Nucleus accumbens (tissue), 56 donors: Measurements from ENCODE around the gene RORB.
A peak's percentile ranks its signal among the peaks of the same experiment; 100 is the strongest.

ENCODE experiments used
- DNase-seq, 56 donors: peaks; one replicate each; lab custom pipeline; 2025; lab: John Stamatoyannopoulos, UW

RORB gene

DNA sequence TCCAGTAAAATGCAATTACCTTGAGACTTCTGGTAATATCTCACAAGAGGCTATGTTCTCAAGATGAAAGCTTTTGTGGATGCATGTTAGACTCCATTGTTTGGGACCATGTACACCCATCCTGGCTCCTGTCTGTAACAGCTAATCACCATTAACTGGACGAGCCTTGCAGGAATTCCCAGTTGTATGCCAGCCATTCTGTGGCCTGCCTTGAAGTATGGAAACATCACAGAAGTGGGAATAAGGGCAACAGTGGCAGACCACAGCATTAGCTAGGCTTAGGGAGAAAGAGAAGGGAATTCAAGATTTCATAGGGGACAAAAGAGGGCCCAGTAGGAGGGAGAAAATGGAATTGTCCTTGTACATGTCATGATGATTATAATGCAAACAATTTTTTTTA is 79.0 kb downstream of the RORB start:
- DNase-seq: no peak

GRCh38 chr9:74577956-74578355 is 80.8 kb downstream of the RORB start:
- DNase-seq: no peak

- DNase-seq: no peak
Measured at GRCh38 chr9:74589576-74589975, 92.4 kb downstream of the RORB start.

DNA sequence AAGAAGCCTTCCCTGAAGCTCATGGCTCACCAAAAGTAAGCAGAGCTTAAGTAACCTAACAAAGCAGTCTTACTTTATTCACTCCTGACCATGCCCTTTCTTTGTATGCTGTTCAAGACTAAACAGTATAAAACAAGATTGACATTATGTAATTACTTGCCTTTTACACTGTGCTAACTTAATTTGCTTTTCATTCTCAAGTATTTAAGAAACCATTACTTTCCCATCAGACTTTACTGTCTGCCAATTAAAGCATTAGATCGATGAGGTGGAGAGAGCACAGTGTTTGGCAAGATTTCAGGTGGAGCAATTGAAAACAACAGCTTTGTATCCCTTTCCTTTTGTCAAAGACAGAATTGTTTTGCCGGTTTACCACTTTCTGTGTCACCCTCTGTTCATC is 98.2 kb downstream of the RORB start:
- DNase-seq: no peak

DNA sequence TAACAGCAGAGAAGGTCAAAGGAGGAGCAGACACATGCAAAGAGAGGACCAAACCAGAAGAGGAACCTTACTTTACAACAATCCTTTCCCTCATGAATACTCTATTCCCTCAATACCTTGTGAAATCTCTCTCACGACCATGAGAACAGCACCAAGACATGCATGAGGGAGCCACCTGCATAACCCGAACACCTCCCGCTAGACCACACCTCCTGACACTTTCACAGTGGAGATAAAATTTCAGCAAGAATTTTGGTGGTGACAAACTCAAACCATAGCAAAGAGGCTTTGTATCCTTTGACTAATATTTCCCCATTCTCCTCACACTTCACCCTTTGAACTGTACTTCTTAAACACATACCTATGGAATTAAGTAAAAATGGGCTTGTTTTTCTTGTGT is 101.7 kb downstream of the RORB start:
- no peak for DNase-seq

- DNase-seq: no peak
Measured at GRCh38 chr9:74609671-74610405, 112.7 kb downstream of the RORB start.

- no peak for DNase-seq
Measured at GRCh38 chr9:74610523-74611061, 113.5 kb downstream of the RORB start.

DNA sequence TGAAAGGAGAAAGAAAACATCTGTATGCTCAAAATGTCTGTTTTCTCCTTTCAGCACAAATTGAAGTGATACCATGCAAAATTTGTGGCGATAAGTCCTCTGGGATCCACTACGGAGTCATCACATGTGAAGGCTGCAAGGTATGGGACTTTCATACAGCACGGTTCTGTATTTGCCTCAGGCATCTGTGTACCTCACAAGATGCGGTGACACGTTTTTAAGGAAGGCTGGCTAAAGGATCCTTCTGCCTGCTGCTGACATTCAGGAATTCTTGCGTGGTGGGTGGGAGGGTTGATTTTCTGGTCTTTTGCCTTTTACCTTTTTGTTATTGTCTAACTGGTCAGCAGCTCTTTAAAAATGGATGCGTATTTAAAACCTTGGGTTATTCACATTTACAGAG is 133.1 kb downstream of the RORB start:
- DNase-seq: no peak

DNA sequence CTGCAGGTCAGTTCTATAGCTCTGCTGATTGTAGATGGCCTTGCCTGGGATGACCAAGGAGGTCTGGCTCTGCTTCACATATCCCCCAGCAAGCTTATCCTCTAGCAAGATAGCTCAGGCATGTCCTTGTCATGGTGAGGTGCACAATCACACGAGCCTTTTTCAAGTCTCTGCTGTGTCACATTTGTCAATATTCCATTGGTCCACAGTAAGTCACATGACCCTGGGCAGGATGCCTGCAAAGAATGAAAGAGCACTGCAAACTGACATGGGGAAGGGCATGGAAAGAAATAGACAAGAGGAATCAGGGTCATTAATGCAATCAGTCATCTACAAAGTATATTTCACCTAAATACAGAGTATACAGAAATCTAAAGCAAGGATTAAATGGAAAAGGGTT is 142.0 kb downstream of the RORB start:
- peak in 1 of 56 donors; percentile 4 for DNase-seq

- no peak for DNase-seq
Measured at GRCh38 chr9:74642376-74642775, 145.2 kb downstream of the RORB start.

DNA sequence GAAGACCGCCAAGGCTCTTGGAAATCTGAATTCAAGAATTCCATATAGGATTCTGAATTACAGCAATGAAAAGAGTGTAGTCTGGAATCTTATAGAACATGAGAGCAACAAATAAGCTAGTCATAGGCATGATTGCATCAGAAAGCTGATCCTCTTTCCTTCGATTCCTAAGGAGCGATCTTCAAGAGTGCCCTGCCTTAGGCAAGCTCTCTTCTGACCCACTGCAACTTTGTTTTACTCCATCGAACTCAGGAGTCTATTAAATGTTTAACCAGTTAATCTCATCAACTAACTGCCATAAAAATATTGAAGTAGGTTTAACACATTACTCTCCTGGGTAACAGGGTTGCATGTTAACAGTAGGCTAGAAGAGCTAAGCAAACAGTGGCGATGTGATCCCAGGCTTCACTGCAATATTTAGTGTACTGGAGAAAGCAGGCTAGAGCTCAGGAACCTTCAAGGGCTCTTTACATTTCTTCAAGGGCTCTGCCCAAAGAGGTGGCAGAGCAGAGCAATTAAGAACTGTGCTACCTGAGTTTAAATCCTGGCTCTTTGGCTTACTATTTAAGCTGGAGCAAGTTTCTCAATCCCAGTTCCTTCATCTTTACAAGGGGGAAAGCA is 146.3 kb downstream of the RORB start:
- DNase-seq: no peak

DNA sequence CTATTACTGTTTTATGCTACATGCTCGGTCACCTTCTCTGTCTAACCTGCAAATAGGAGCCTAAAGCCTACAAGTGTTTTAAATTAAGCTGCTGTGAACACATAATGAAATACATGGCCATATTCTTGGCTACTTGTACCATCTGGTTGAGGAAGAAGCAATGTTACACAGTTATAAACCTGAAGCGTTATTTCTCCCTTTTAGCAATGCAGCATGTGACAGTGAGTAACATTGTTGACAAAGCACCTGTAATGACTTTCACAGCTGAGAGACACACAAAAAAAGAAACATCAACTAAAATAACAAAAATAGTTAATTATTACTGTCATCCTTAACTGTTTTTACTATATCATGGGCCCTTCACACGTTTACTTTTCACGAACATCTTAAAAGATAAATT is 146.9 kb downstream of the RORB start:
- no peak for DNase-seq

DNA sequence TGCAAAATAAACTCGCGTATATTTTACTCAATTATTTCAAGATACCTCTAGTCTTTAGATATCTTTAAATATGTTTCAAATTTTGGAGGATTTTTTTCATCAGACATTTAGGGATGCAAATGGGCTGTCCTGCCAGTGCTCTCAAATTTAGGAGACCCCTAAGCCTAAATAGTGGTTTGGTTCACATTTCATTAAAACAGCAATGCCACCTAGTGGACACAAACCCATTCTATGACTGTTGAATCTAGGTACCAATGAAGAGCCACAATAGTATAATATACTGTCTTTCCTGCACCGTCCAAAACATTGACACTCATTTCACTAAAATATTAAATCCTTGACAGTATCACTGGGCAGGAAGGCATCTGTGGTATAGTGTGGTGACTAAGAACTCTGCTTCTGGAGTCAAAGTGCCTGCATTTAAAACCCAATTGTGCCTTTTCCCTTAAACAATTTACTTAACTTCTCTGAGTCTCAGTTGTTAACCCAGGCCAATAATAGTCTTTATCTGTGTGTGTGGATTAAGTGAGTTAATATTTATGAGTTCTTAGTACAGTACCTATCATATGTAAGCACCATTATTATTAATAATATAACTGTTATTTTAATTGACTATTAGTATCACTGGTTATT is 148.0 kb downstream of the RORB start:
- DNase-seq: peak in 1 of 56 donors; percentile 2

- no peak for DNase-seq
Measured at GRCh38 chr9:74653410-74654080, 156.4 kb downstream of the RORB start.

GRCh38 chr9:74662674-74663073 is 165.5 kb downstream of the RORB start:
- DNase-seq: no peak

GRCh38 chr9:74663439-74663838 is 166.3 kb downstream of the RORB start:
- DNase-seq: no peak

DNA sequence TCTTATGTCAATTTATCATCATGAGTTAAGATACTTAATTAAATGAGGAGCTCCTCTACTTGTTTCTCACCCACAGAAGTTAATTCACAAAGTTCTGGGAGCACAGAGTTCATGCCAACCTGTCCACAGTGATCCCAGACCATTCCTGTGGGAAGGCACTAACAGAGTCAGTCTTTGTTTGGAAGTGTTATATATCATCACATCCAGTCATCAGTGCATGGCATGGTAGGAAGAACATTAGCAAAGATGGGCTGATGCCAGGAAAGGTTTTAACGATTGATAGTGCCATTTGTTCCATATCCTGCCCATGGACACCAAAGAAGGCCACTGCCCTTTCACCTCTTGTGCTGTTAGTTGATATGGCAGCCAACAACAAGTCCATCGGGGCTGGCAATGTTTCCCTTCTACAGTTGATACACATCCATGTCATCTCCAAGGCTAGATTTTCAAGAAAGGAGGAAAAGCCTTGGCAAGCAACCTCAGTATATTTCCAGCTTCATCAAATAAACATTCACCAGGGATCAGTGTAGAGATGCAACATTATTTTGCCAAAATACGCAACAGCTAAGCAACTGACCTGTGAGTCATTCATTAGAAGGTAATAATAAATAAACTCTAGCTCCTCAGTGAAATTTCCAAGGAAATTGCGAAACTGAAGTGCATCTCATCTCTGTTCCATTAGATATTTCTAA is 169.6 kb downstream of the RORB start:
- DNase-seq: no peak

DNA sequence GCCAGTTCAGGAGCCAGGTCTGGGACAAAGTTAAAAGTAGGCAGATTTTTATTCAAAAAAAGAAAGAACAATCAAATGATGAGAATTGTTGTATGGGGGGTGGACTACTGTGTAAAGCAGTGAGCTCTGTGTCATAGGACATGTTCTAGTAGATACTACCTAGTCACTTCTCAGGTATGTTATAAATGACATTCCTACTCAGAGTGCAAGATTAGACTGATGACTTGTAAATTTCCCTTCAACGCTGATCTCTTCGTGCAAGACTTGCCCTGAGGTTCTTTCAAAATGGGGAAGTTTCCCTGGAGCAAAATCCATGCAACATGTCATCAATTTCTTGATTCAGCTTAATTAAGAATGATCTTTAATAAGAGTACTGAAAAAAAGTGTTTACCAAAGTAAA is 175.1 kb downstream of the RORB start:
- no peak for DNase-seq

DNA sequence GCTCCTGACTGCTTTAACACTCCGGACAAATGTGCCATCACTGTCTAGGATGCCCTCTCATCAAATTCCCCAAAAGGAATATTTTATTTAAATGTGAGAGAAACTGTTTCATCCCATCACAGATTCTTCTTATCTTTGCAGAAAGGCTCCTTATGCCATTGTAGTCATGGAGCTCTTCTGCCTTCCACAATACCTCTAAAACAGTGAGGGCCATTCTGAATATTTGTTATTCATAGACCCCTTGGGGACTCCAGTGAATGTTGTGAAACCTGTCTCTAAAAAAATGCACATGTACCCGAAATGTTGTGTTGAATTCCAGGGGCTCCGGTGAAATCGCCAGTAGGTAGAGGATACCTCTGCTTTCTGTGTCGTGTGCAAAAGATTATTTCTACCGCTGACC is 176.9 kb downstream of the RORB start:
- no peak for DNase-seq

DNA sequence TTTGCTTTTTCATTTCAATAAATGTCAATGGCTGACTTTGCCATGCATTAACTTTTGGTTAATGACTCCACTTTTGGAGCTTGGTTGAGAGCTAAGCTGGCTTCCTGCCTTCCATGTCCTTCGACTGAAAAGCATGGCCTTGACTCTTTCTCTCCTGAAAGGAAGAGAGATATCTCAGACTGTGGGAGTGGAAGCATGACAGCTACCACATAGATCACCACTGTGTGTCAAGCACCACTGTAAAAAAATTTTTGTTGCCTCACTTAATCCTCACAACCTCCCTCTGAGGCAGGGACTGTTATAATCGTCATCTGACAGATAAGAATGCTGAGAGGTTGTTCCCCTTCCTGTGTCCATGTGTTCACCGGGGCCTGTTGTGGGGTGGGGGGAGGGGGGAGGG is 184.8 kb downstream of the RORB start:
- DNase-seq: no peak

DNA sequence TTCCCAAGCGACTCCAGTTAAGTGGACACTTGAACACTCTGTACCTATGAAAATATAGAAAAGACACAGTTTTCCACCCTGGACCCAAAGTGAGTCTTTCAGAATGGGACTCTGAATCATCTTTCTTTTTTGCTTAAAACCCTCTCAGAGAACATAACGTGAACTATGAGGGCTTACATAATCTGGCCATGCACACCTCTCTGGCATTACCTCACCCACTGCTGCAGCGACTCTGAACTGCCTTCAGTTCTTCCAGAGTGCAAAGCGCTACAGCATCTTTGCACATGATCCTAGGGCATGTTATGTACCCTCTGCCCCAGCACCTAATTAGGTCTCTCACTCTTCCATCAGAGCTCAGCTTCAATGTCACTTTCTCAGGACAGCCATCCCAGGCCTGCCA is 186.2 kb downstream of the RORB start:
- no peak for DNase-seq
